SIG-M5 treated with dmso at 0.1 percent for 504 hours (cell line): Measurements from ENCODE around the gene NKRF.
A peak's percentile ranks its signal among the peaks of the same experiment; 100 is the strongest.
"Not testable (repeated sequence)": the region's sequence is repeated elsewhere in the genome, so short reads cannot be mapped to it uniquely, and the experiment has no call there.

Experiments used
- DNase-seq: peaks from one replicate; lab custom pipeline; 2025; ENCODE audit not compliant: unreplicated experiment; lab: John Stamatoyannopoulos, UW

The NKRF gene

GRCh38 chrX:119606280-119607017 lies at the start of gene NKRF:
Gene NKRF (minus strand): TSS chrX:119606424.
- DNase-seq = peak; percentile 95

- DNase-seq = no peak
These were observed 48.9 kb upstream of the NKRF start for GRCh38 chrX:119655125-119655524.

DNA sequence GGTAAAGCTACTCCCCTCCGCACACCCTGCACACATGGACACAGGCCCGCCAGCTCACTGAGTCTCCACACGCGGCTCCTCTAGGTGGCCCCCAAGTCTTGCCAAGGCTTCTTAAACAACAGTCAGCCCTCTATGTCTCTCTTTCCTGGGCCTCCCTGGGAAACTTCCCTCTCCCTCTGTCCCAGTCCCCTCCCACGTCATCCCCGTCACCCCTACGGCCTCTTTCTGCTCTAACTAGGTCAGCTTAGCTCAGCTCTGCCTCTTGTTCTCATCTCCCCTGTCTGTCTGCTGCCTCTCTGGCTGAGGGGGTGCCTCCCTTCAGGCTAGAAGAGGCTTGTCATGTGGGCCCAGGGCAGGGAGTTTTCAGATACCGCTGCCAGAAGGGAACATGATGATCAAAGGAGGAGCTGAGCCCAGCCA lies 47.9 kb upstream of the NKRF start:
- no peak for DNase-seq

DNA sequence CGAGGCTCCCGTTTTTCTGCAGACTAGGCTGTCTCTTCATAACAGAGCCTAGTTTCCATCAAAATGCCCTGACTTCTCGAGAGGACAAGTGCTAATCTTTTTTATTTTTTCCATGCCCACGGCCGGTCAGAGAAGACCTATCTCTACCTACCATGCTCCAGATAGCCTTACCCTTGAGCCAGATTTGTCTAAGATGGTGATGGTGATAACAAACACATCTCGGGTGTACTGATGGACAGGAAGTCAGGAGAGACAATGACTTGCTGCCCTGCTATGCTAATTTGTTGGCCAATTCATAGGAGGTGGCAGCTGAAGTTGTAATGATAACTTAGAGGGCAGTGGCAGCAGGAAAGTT lies 42.2 kb upstream of the NKRF start:
- DNase-seq = no peak

DNA sequence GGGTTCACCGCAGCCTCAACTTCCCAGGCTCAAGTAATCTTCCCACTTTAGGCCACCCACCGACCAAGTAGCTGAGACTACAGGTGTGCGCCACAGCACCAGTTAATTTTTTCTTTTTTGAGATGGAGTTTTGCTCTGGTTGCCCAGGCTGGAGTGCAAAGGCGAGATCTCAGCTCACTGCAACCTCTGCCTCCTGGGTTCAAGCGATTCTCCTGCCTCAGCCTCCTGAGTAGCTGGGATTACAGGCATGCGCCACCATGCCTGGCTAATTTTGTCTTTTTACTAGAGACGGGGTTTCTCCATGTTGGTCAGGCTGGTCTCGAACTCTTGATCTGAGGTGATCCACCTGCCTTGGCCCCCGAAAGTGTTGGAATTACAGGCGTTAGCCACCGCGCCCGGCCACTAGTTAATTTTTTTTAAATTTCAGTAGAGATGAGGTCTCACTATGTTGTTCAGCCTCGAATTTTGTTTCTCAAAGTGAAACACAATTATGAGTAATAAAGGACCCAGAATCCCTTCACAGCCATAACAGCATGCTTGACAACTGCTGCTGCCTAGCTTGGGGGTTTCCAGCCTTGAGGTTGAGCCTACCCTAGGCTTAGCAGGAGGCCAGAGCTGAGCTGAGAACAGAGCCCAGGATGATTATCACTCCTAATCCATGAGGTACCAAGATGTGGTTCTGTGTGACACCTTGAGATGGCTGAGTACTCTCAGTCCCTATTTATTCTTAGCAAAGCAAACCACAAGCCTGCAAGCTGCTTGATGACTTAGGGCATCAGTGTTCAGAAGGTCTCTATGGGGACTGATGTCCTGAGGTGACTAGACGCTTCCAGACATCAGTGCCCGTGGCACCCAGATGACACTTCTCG lies 41.6 kb upstream of the NKRF start:
- no peak for DNase-seq

DNA sequence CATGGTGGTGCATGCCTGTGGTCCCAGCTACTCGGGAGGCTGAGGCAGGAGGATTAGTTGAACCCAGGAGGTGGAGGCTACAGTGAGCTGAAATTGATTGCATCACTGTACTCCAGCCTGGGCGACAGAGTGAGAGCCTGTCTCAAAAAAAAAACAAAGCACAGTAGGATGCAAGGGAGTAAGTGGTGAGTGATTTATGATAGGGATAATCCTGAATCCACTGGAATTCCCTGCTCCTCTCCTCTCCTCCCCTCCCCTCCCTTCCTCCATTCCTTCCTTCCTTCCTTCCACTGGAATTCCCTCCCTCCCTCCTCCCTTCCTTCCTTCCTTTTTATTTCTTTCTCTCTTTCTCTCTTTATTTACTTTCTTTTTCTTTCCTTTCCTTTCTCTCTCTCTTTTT lies 40.9 kb upstream of the NKRF start:
- no peak for DNase-seq

GRCh38 chrX:119646515-119646914 lies 40.3 kb upstream of the NKRF start:
- no peak for DNase-seq

DNA sequence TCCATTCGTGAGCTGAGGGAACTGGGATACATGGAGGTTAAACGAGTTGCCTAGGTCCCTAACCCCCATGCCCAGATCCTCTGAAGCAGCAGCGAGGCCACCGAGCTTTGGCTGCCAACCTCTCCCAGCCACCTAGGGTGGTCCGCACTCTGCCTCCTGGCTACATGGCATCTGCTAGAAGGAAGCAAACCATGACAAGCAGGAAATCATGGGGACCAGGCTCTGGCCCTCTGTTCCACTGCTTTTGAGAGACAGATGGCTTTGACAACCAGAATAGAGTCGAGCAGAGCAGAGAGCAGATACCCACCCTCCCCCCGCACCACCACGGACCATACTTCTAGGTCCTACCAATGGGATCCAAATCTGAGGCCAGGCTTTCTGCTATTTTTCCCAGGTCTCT lies 37.5 kb upstream of the NKRF start:
- no peak for DNase-seq

GRCh38 chrX:119640731-119641170 lies 34.5 kb upstream of the NKRF start:
- DNase-seq = peak; percentile 79

- peak; percentile 53 for DNase-seq
These were observed 32.7 kb upstream of the NKRF start for GRCh38 chrX:119638725-119639471.

DNA sequence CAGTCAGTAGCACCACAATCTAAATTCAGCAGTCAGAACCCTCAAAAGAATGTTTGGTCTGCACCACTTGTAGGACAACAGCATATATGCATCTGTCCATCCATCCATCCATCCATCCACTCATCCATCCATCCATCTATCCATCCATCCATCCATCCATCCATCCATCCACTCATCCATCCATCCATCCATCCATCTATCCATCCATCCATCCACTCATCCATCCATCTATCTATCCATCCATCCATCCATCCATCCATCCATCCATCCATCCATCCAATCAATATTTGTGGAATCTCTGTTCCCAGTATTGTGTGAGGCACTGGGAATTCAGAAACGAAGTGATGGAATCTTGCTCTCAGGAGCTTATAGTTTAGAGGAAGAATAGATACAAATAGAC lies 31.2 kb upstream of the NKRF start:
- DNase-seq = not testable (repeated sequence)

DNA sequence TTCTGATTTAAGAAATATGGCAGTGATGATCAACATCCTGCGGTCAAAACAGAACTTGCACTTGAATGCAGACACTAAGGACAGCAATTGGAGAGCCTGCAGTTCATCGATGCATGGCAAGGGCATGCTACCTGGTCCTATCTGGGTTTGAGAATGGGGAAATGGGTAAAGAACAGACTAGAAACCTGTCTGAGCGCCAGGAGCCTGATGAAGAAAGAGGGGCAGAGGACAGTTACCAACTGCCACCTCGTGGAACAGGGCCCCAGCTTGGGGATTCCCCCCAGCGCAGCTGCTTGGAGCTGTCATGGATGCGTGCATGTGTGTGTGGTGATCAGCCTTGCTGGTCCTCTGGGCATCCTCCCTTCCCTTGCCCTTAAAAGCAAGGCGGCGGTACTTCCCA lies 30.2 kb upstream of the NKRF start:
- no peak for DNase-seq

DNA sequence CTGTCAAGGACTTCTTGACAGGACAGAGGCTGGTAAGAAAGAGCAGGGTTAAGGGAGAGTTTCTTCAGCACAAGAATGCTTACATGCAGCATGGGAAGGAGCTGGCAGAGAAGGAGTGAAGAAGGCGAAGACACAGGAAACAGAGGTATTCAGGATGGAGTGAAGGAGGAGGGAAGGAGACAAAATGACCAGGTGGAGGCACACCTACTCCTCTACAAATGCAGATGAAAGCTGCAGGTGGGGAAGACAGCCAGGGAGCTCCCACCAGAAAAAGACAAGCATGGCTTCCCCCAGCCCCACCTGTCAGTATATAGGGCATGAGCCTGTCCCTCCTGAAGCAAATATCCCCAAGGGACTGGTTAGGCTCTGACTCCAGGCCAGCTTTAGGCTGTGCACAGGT lies 29.6 kb upstream of the NKRF start:
- DNase-seq = no peak

- no peak for DNase-seq
These were observed 29.0 kb upstream of the NKRF start for GRCh38 chrX:119635179-119635578.

GRCh38 chrX:119625843-119626242 lies 19.6 kb upstream of the NKRF start:
- no peak for DNase-seq

GRCh38 chrX:119624951-119625668 lies 18.9 kb upstream of the NKRF start:
- DNase-seq = no peak

- no peak for DNase-seq
These were observed 18.2 kb upstream of the NKRF start for GRCh38 chrX:119624417-119624816.

DNA sequence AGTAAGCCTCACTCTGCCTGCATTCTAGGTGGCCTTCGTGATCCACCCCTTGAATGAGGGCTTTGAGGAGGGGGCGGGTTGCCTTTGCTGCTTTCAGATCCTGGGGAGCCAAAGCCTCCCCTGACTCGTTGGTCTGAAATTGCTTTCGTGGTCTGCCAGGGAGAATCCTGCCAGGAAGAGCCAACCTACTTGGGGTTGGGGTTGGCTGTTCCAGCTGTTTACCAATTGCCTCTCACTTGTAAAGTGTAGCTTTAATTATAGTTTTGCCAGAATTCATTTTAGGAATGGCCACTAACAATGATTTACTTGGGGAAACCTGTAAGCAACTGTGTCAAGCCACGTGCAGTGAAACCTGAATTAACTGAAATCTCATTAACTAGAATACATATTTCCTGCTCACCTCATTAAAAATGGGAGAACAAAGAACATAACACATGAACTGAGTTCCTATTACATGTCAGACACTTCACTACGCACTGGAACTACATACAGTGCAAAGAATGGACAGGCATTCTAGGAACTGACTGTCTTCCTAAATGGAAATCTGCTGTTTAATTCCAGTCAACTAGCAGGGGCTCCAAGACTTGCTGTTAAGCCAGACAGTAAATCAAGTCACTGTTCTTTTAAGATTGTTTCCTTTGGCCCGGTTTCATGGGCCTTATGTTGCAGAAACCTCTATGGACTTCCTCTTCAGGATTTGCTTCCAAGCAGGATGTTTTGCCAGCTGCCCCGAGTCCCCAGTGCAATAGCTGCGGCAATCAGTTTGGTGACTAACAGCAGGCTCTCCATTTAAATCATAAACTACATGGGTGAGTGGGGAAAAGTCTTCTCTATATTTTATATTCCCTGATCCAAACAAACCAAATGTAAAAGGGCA lies 16.4 kb upstream of the NKRF start:
- no peak for DNase-seq

DNA sequence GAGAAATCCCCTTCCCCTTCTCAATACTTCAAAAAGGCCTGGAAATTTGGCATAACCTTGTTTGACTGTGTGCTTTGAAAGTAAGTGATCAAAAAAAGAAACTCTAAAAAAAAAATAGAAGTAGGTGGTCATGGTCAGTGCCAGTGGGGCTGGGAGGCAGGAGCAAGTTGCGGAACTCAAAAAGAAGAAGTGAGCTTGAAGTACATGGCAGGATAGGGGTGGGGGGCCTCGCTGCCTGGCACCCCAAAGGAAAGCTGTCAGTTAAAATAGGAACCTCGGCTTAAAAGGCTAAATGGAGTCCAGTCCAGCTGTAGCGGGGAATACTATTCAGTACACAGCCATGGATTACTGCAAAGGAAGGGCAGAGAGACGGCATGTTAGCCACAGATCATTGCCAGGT lies 12.2 kb upstream of the NKRF start:
- peak; percentile 78 for DNase-seq
